ENCODE results near the gene OR2T2.

DNA sequence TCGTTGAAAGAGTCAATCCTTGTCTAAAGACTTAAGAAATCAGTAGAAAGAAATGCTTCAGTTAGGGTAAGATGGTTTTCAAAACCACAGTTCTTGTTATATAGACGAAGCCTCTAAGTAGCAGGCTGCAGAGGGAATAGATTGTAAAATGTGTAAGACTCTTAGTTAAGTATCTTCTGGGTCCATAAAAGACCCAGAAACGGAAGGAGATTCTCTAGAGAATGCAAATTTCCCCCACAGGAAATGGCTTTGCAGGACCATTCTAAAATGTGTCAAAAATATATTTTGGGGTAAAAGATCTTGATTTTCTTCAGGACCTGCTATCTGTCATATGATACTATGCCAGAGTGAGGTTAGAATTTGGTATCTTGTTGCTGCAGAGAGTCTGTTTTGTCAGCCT is 29.2 kb upstream of the OR2T2 start:
- no peak for TF ChIP-seq POLR2A (IDR thresholded peaks at IDR 0.05; ENCODE audit: low read depth)
- TF ChIP-seq, protein P1, sequence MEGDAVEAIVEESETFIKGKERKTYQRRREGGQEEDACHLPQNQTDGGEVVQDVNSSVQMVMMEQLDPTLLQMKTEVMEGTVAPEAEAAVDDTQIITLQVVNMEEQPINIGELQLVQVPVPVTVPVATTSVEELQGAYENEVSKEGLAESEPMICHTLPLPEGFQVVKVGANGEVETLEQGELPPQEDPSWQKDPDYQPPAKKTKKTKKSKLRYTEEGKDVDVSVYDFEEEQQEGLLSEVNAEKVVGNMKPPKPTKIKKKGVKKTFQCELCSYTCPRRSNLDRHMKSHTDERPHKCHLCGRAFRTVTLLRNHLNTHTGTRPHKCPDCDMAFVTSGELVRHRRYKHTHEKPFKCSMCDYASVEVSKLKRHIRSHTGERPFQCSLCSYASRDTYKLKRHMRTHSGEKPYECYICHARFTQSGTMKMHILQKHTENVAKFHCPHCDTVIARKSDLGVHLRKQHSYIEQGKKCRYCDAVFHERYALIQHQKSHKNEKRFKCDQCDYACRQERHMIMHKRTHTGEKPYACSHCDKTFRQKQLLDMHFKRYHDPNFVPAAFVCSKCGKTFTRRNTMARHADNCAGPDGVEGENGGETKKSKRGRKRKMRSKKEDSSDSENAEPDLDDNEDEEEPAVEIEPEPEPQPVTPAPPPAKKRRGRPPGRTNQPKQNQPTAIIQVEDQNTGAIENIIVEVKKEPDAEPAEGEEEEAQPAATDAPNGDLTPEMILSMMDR (IDR thresholded peaks at IDR 0.05): no peak
- no peak for TF ChIP-seq POLR2AphosphoS5 (IDR thresholded peaks at IDR 0.05)
- TF ChIP-seq EP300 (IDR thresholded peaks at IDR 0.05): no peak
